Gastroesophageal sphincter (tissue), 4 donors: ENCODE data around the gene METRN. TPM values are rescaled to one million over a fixed set of nuclear protein-coding genes. Genes with fewer than 3 reads are reported as not detected.

Source experiments
- ATAC-seq: fragments of 150-250 bp; one replicate; pipeline ENCODE4 v1.9.1; 2016; ENCODE audit warnings: mild to moderate bottlenecking, moderate library complexity
- H3K27ac ChIP-seq, 4 donors: fragments of 200-600 bp; sonication (generic) in 3 of 4; 1 replicate in 3 of 4; 2 replicates in 1 of 4; pipeline ENCODE4 v1.5.1; 2016 to 2019
- H3K27me3 ChIP-seq: fragments of 200-600 bp; sonication (generic); one replicate; pipeline ENCODE4 v1.5.1; 2019
- H3K36me3 ChIP-seq, 2 donors: fragments of 200-600 bp; sonication (generic); one replicate each; pipeline ENCODE4 v1.5.1; 2019; ENCODE audit warnings: control low read depth in 1 of 2
- H3K4me1 ChIP-seq, 3 donors: fragments of 200-600 bp; sonication (generic); 1 replicate in 2 of 3; 2 replicates in 1 of 3; pipeline ENCODE4 v1.5.1; 2016 to 2019; ENCODE audit warnings: control low read depth in 2 of 3
- H3K4me3 ChIP-seq, 2 donors: fragments of 200-600 bp; sonication (generic); one replicate each; pipeline ENCODE4 v1.5.1; 2019; ENCODE audit warnings: mild to moderate bottlenecking in 1 of 2, moderate library complexity in 1 of 2
- H3K9me3 ChIP-seq, 3 donors: fragments of 200-600 bp; sonication (generic); one replicate each; pipeline ENCODE4 v1.5.1; 2017 to 2019; ENCODE audit warnings: control low read depth in 2 of 3
- EP300 ChIP-seq: sonication (generic); formaldehyde crosslinking; IDR thresholded peaks from one replicate; pipeline ENCODE4 v1.6.1; 2017; ENCODE audit warnings: antibody characterized with exemption, mild to moderate bottlenecking
- POLR2A ChIP-seq, 2 donors: fragments of 450-650 bp; IDR thresholded peaks; one replicate each; pipeline ENCODE4 v1.6.1; 2017; ENCODE audit warnings: antibody characterized with exemption in 2 of 2, mild to moderate bottlenecking in 2 of 2, moderate library complexity in 1 of 2
- POLR2AphosphoS5 ChIP-seq: sonication (generic); formaldehyde crosslinking; IDR thresholded peaks from one replicate; pipeline ENCODE4 v1.6.1; 2017; ENCODE audit warnings: antibody characterized with exemption
- WGBS, 2 donors: methylation state at CpG; one replicate each; pipeline ENCODE4 v1.1.5; 2018; ENCODE audit warnings: low coverage in 1 of 2; 5-methylcytosine and 5-hydroxymethylcytosine counted together
- total RNA-seq, 4 donors: library from RNA; depleted of rRNA; stranded (reverse); fragments of >200 nt; gene quantifications; one replicate each; pipeline ENCODE4 v1.1.0, GENCODE V29; 2016
- TF ChIP-seq, protein P1 (sequence below), 4 experiments: fragments of 200-600 bp in 2 of 4; fragments of 450-650 bp in 2 of 4; sonication (generic) in 1 of 4; IDR thresholded peaks; one replicate each; pipeline ENCODE4 v1.5.1; 2017 to 2019; ENCODE audit warnings: antibody characterized with exemption in 4 of 4, mild to moderate bottlenecking in 2 of 4, moderate library complexity in 2 of 4

METRN gene
- total RNA-seq, 4 donors from 2014 or later: 22.6 to 77.7 (median 63.8) TPM

GRCh38 chr16:733382-734207 is 18.7 kb downstream of the METRN start:
- 90% methylated on average over 2 of the region's 34 CpGs; no CpG with 5 or more reads in 1 of the 2 donors for WGBS, 2 donors
- TF ChIP-seq EP300: no peak
- no peak for TF ChIP-seq POLR2AphosphoS5
- no peak for TF ChIP-seq POLR2A (IDR thresholded peaks at IDR 0.05)
- TF ChIP-seq, protein P1, sequence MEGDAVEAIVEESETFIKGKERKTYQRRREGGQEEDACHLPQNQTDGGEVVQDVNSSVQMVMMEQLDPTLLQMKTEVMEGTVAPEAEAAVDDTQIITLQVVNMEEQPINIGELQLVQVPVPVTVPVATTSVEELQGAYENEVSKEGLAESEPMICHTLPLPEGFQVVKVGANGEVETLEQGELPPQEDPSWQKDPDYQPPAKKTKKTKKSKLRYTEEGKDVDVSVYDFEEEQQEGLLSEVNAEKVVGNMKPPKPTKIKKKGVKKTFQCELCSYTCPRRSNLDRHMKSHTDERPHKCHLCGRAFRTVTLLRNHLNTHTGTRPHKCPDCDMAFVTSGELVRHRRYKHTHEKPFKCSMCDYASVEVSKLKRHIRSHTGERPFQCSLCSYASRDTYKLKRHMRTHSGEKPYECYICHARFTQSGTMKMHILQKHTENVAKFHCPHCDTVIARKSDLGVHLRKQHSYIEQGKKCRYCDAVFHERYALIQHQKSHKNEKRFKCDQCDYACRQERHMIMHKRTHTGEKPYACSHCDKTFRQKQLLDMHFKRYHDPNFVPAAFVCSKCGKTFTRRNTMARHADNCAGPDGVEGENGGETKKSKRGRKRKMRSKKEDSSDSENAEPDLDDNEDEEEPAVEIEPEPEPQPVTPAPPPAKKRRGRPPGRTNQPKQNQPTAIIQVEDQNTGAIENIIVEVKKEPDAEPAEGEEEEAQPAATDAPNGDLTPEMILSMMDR (IDR thresholded peaks at IDR 0.05): peak in 1 of 4 experiments; percentile 34
- Histone ChIP-seq H3K4me1 (peaks cover 0 to 6% (median 2%) of the 10 kb centered on the region in 3 donors), H3K4me3 (no peak overlapping the region), H3K9me3 (no peaks in the 10 kb centered on the region), H3K27me3 (peaks cover 9% of the 10 kb centered on the region), H3K27ac (no peak overlapping the region), H3K36me3 (peaks cover 0 to 92% of the 10 kb centered on the region in 2 donors)
- no peak for ATAC-seq

DNA sequence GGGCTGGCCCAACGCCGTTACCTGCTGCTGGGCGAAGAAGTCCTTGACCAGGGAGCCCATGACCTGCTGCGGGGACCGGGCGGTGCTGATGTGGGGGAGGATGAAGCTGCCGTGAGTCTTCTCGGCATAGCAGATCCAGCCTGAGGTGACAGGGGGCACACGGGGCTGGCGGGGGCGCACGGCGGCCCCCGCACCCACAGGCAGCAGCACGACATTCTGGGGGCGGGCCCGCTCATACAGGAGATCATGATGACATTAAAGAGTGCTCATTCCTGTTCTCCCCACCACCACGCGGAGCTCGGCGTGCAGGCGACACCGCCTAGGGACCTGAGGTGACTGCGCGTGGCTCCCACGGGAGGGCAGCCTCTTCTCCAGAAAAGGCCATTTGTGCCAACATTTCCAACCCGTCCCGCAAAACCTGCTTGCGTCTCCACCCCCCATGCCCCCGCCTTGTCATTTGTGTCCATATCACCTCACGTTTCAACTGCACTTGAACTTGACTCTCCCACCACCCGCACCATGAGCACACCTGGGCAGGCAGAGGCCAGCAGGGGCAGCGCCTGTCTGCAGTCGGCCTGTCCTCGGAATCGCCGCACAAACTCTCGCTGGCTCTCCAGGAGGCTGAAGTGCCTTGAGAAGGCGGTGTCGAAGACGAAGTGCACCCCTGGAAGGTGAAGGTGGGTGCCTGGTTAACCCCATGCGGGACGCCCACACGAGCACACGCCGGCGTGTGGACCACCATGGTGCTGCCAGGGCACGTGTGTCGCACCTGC is 19.5 kb downstream of the METRN start:
- Histone ChIP-seq H3K27me3 (peaks cover under 1% of the 10 kb centered on the region), H3K4me3 (no peak overlapping the region), H3K4me1 (peaks cover 0 to 3% (median 0%) of the 10 kb centered on the region in 3 donors), H3K36me3 (peaks cover 0 to 100% of the 10 kb centered on the region in 2 donors), H3K9me3 (no peaks in the 10 kb centered on the region), H3K27ac (no peak overlapping the region)
- TF ChIP-seq EP300: no peak
- TF ChIP-seq, protein P1 (IDR thresholded peaks at IDR 0.05): no peak
- no peak for TF ChIP-seq POLR2A (IDR thresholded peaks at IDR 0.05)
- no peak for TF ChIP-seq POLR2AphosphoS5
- 84% methylated on average over 14 of the region's 49 CpGs; no CpG with 5 or more reads in 1 of the 2 donors for WGBS, 2 donors
- ATAC-seq: no peak

DNA sequence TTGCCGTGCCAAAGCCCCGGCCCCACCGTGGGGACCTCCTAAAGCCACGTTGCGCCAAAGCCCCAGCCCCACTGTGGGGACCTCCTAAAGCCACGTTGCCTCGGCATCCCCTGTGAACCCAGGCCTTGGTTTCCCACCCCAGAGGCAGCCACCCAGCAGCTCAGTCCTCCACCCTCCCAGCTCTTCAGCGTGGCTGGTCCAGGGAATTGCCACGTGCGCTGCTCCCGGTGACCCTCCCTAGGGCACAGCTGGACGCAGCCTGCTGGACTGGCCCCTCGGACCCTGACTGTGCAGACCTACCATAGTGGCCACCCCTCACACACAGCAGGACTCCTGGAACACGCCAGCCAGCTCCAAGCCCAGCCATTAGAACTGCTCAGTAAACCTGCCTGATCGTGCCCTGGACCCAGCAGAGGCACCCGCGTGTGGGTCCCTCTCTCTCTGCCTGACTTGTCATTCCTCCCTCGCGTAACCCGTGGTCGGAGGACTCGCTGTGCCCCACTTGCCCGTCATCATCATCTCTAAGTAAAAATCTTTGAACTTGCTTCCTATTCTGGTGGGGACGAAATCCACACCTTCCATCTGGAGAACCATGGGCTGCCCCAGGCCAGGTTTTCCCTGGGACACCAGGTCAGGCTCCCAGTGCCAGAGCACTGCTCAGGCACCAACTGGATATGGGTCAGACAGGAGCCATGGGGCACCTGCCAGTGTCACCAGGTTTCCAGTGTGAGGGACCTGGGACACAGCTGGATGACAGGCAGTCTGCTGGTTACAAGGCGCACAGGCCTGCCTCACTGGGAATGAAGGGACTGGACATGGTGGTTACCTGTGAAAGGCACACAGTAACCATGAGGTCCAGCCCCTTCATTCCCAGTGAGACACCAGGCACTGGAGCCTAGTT is 20.3 kb downstream of the METRN start:
- no peak for ATAC-seq
- Histone ChIP-seq H3K27ac (no peak overlapping the region), H3K27me3 (no peaks in the 10 kb centered on the region), H3K4me1 (peaks cover 0 to 12% (median 7%) of the 10 kb centered on the region in 3 donors), H3K36me3 (peaks cover 0 to 92% of the 10 kb centered on the region in 2 donors), H3K9me3 (no peaks in the 10 kb centered on the region), H3K4me3 (no peak overlapping the region)
- TF ChIP-seq EP300 (no peak), POLR2AphosphoS5 (no peak), POLR2A (IDR thresholded peaks at IDR 0.05) (no peak)
- TF ChIP-seq, protein P1 (IDR thresholded peaks at IDR 0.05): no peak
- 92 to 100% methylated on average over 2 to 5 of the region's 25 CpGs for WGBS, 2 donors

DNA sequence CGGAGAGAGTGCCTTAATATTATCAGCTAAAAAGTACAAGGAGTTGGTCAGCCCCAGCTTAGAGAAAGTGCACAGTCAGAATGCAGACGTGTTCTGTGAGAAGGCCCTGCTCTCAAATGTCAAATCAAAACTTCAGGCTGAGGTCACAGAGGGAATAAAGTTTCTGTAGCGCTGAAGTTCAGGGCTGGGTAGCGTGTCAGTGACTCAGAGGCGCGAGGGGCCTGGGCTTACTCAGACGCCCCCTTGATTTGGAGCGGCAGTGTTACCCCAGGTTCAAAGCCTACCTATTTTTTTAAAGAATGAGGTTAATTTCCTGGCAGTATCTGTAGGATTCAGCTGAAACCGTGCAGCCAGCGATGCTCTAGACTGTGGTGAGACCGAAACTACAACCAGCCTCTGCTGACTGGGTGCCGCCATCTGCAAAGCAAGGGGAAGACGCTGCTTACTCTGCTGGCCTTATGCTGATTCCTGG is 21.1 kb downstream of the METRN start:
- 73 to 90% methylated on average over 8 to 9 of the region's 13 CpGs for WGBS, 2 donors
- Histone ChIP-seq H3K9me3 (no peaks in the 10 kb centered on the region), H3K4me1 (peaks cover 0 to 16% (median 10%) of the 10 kb centered on the region in 3 donors), H3K27me3 (no peaks in the 10 kb centered on the region), H3K4me3 (no peak overlapping the region), H3K36me3 (peaks cover 0 to 84% of the 10 kb centered on the region in 2 donors), H3K27ac (no peak overlapping the region)
- TF ChIP-seq POLR2A (IDR thresholded peaks at IDR 0.05): no peak
- TF ChIP-seq POLR2AphosphoS5: no peak
- no peak for TF ChIP-seq EP300
- TF ChIP-seq, protein P1 (IDR thresholded peaks at IDR 0.05): no peak
- ATAC-seq: no peak
